Skeletal muscle tissue (tissue), 4 donors: ENCODE data around the gene UCK1. TPM values are rescaled to one million over a fixed set of nuclear protein-coding genes. Genes with fewer than 3 reads are reported as not detected.

Source experiments
- H3K27ac ChIP-seq: one replicate; pipeline ENCODE4 v1.7.0; 2013; ENCODE audit warnings: mild to moderate bottlenecking, low read depth, low read length, inconsistent platforms
- H3K27me3 ChIP-seq, 3 donors: one replicate each; pipeline ENCODE4 v1.7.0; 2013; ENCODE audit warnings: low read length in 3 of 3; ENCODE audit not compliant: control insufficient read depth in 3 of 3, insufficient read depth in 3 of 3
- H3K36me3 ChIP-seq, 3 donors: one replicate each; pipeline ENCODE4 v1.7.0; 2013; ENCODE audit warnings: low read length in 3 of 3; ENCODE audit not compliant: control insufficient read depth in 3 of 3, insufficient read depth in 3 of 3
- H3K4me1 ChIP-seq, 3 donors: one replicate each; pipeline ENCODE4 v1.7.0; 2013; ENCODE audit warnings: low read length in 3 of 3, mild to moderate bottlenecking in 3 of 3; ENCODE audit not compliant: control insufficient read depth in 3 of 3, insufficient read depth in 3 of 3
- H3K4me3 ChIP-seq, 3 donors: one replicate each; pipeline ENCODE4 v1.7.0; 2013; ENCODE audit warnings: low read length in 3 of 3
- H3K9ac ChIP-seq, 3 donors: one replicate each; pipeline ENCODE4 v1.7.0; 2013; ENCODE audit warnings: low read length in 3 of 3, mild to moderate bottlenecking in 3 of 3, moderate library complexity in 2 of 3, low read depth in 1 of 3
- H3K9me3 ChIP-seq, 3 donors: one replicate each; pipeline ENCODE4 v1.7.0; 2013; ENCODE audit warnings: low read length in 3 of 3; ENCODE audit not compliant: control insufficient read depth in 3 of 3
- total RNA-seq: library from RNA; depleted of rRNA; stranded (reverse); fragments of >200 nt; gene quantifications from one replicate; pipeline ENCODE4 v1.2.3, GENCODE V29; 2014
- donor health status: Osteomylitis.

Gene UCK1
- total RNA-seq, 1 donor from 2014 or later: 9.4 TPM

- Histone ChIP-seq H3K4me1 (peaks cover 0 to 12% (median 8%) of the 10 kb centered on the region in 3 donors), H3K27ac (no peak overlapping the region), H3K9ac (no peak overlapping the region), H3K27me3 (no peaks in the 10 kb centered on the region), H3K9me3 (no peaks in the 10 kb centered on the region), H3K36me3 (peaks cover 69 to 75% (median 71%) of the 10 kb centered on the region in 3 donors), H3K4me3 (no peak overlapping the region)
These were observed 34.1 kb downstream of the UCK1 start for GRCh38 chr9:131496844-131497405.

GRCh38 chr9:131495785-131496184 lies 35.3 kb downstream of the UCK1 start:
- Histone ChIP-seq H3K4me1 (peaks cover 0 to under 1% (median 0%) of the 10 kb centered on the region in 3 donors), H3K36me3 (peaks cover 80 to 86% (median 83%) of the 10 kb centered on the region in 3 donors), H3K4me3 (no peak overlapping the region), H3K27me3 (no peaks in the 10 kb centered on the region), H3K9me3 (no peaks in the 10 kb centered on the region), H3K9ac (no peak overlapping the region), H3K27ac (no peak overlapping the region)

- Histone ChIP-seq H3K4me1 (no peaks in the 10 kb centered on the region), H3K27ac (no peak overlapping the region), H3K4me3 (no peak overlapping the region), H3K9me3 (no peaks in the 10 kb centered on the region), H3K9ac (no peak overlapping the region), H3K36me3 (peaks cover 89 to 94% (median 91%) of the 10 kb centered on the region in 3 donors), H3K27me3 (no peaks in the 10 kb centered on the region)
These were observed 36.7 kb downstream of the UCK1 start for GRCh38 chr9:131494296-131494870.

- Histone ChIP-seq H3K4me3 (no peak overlapping the region), H3K9ac (no peak overlapping the region), H3K9me3 (no peaks in the 10 kb centered on the region), H3K27ac (no peak overlapping the region), H3K27me3 (no peaks in the 10 kb centered on the region), H3K4me1 (peaks cover 0 to under 1% (median 0%) of the 10 kb centered on the region in 3 donors), H3K36me3 (peaks cover 93 to 96% (median 96%) of the 10 kb centered on the region in 3 donors)
These were observed 39.0 kb downstream of the UCK1 start for GRCh38 chr9:131492070-131492469.

GRCh38 chr9:131491001-131491710 lies 39.9 kb downstream of the UCK1 start:
- Histone ChIP-seq H3K4me1 (peaks cover 0 to 5% (median 0%) of the 10 kb centered on the region in 3 donors), H3K9me3 (no peaks in the 10 kb centered on the region), H3K27me3 (no peaks in the 10 kb centered on the region), H3K9ac (no peak overlapping the region), H3K27ac (no peak overlapping the region), H3K36me3 (peaks cover 95 to 96% (median 96%) of the 10 kb centered on the region in 3 donors), H3K4me3 (no peak overlapping the region)

- Histone ChIP-seq H3K9ac (no peak overlapping the region), H3K27ac (no peak overlapping the region), H3K4me1 (peaks cover 0 to 5% (median 0%) of the 10 kb centered on the region in 3 donors), H3K36me3 (peaks cover 95 to 96% (median 96%) of the 10 kb centered on the region in 3 donors), H3K9me3 (no peaks in the 10 kb centered on the region), H3K27me3 (no peaks in the 10 kb centered on the region), H3K4me3 (no peak overlapping the region)
These were observed 40.5 kb downstream of the UCK1 start for GRCh38 chr9:131490514-131490913.

- Histone ChIP-seq H3K9me3 (no peaks in the 10 kb centered on the region), H3K9ac (no peak overlapping the region), H3K27ac (no peak overlapping the region), H3K4me3 (no peak overlapping the region), H3K36me3 (peaks cover 96 to 97% (median 96%) of the 10 kb centered on the region in 3 donors), H3K27me3 (no peaks in the 10 kb centered on the region), H3K4me1 (peaks cover 18 to 28% (median 24%) of the 10 kb centered on the region in 3 donors)
These were observed 43.4 kb downstream of the UCK1 start for GRCh38 chr9:131487621-131488031.

GRCh38 chr9:131487001-131487400 lies 44.1 kb downstream of the UCK1 start:
- Histone ChIP-seq H3K36me3 (peaks cover 96 to 97% (median 96%) of the 10 kb centered on the region in 3 donors), H3K4me1 (peaks cover 19 to 34% (median 28%) of the 10 kb centered on the region in 3 donors), H3K27ac (no peak overlapping the region), H3K9me3 (no peaks in the 10 kb centered on the region), H3K27me3 (no peaks in the 10 kb centered on the region), H3K4me3 (no peak overlapping the region), H3K9ac (no peak overlapping the region)

GRCh38 chr9:131485728-131486422 lies 45.2 kb downstream of the UCK1 start:
- Histone ChIP-seq H3K36me3 (peaks cover 91 to 94% (median 91%) of the 10 kb centered on the region in 3 donors), H3K27ac (no peak overlapping the region), H3K4me1 (peaks cover 19 to 38% (median 33%) of the 10 kb centered on the region in 3 donors), H3K4me3 (no peak overlapping the region), H3K9ac (peak overlapping the region in 1 of 3 donors; percentile 8), H3K9me3 (no peaks in the 10 kb centered on the region), H3K27me3 (no peaks in the 10 kb centered on the region)
